MM.1S (cell line): Measurements from ENCODE around the gene DGCR8.

Experiments used
- DNase-seq: peaks from one replicate; pipeline ENCODE4 v3.0.0-alpha.2; 2015
- H2AFZ ChIP-seq: fragments of 300-600 bp; sonication (generic); 2 replicates; pipeline ENCODE4 v1.6.0; 2016; ENCODE audit warnings: antibody characterized with exemption, low read length
- H3F3A ChIP-seq: fragments of 300-600 bp; sonication (generic); 2 replicates; pipeline ENCODE4 v1.6.1; 2016; ENCODE audit warnings: mild to moderate bottlenecking, antibody characterized with exemption, low read length, moderate library complexity, mixed read lengths; ENCODE audit not compliant: insufficient read depth
- H3K27ac ChIP-seq: fragments of 300-600 bp; sonication (generic); 2 replicates; pipeline ENCODE4 v1.5.1; 2016; ENCODE audit warnings: mild to moderate bottlenecking, low read length
- H3K27me3 ChIP-seq: fragments of 300-600 bp; sonication (generic); replicated peaks from 2 replicates; pipeline ENCODE4 v1.6.0; 2016; ENCODE audit warnings: low read length; ENCODE audit not compliant: insufficient read depth
- H3K36me3 ChIP-seq: fragments of 300-600 bp; sonication (generic); replicated peaks from 2 replicates; pipeline ENCODE4 v1.6.1; 2016; ENCODE audit warnings: mild to moderate bottlenecking, low read length, mixed read lengths; ENCODE audit not compliant: insufficient read depth
- H3K4me1 ChIP-seq: fragments of 300-600 bp; sonication (generic); 2 replicates; pipeline ENCODE4 v1.6.1; 2016; ENCODE audit warnings: low read length, mixed read lengths
- H3K4me2 ChIP-seq: fragments of 300-600 bp; sonication (generic); 2 replicates; pipeline ENCODE4 v1.6.0; 2016; ENCODE audit warnings: low read depth, low read length
- H3K4me3 ChIP-seq: fragments of 300-600 bp; sonication (generic); 2 replicates; pipeline ENCODE4 v1.5.1; 2016; ENCODE audit warnings: low read length, mixed read lengths
- H3K79me2 ChIP-seq: fragments of 300-600 bp; sonication (generic); 2 replicates; pipeline ENCODE4 v1.6.1; 2016; ENCODE audit warnings: mixed run types, low read length, mixed read lengths
- H3K9ac ChIP-seq: fragments of 300-600 bp; sonication (generic); 2 replicates; pipeline ENCODE4 v1.6.1; 2016; ENCODE audit warnings: low read length, mixed read lengths
- H3K9me2 ChIP-seq: fragments of 300-600 bp; sonication (generic); replicated peaks from 2 replicates; pipeline ENCODE4 v1.6.1; 2016; ENCODE audit warnings: mild to moderate bottlenecking, low read length, mixed read lengths; ENCODE audit not compliant: insufficient read depth
- H3K9me3 ChIP-seq: fragments of 300-600 bp; sonication (generic); replicated peaks from 2 replicates; pipeline ENCODE4 v1.6.1; 2016; ENCODE audit warnings: mild to moderate bottlenecking, low read length, mixed read lengths; ENCODE audit not compliant: insufficient read depth
- H4K20me1 ChIP-seq: fragments of 300-600 bp; sonication (generic); 2 replicates; pipeline ENCODE4 v1.6.1; 2016; ENCODE audit warnings: mild to moderate bottlenecking, low read length, moderate library complexity, mixed read lengths; ENCODE audit not compliant: insufficient read depth
- EZH2 ChIP-seq: fragments of 300-600 bp; sonication (generic); optimal IDR thresholded peaks from 2 replicates; pipeline ENCODE3; 2017; ENCODE audit warnings: low read depth, mild to moderate bottlenecking, antibody characterized with exemption, low read length, mixed read lengths
- EZH2phosphoT487 ChIP-seq: fragments of 300-600 bp; sonication (generic); IDR thresholded peaks from 2 replicates; pipeline ENCODE4 v1.6.1; 2018; ENCODE audit warnings: antibody characterized with exemption, low read length
- TF ChIP-seq, protein P1 (sequence below): fragments of 300-600 bp; sonication (generic); IDR thresholded peaks from 2 replicates; pipeline ENCODE4 v1.5.1; 2016; ENCODE audit warnings: antibody characterized with exemption, low read length, mixed read lengths

DGCR8 gene

GRCh38 chr22:20133930-20134549 is 54.0 kb downstream of the DGCR8 start:
- Histone ChIP-seq H3K9me3 (no peaks in the 10 kb centered on the region), H3K4me2 (no peak overlapping the region), H3F3A (peaks cover 20% of the 10 kb centered on the region), H3K9ac (no peak overlapping the region), H3K4me1 (0 out of 2 replicates have a peak, but pooled peaks cover 3% of the 10 kb centered on the region), H3K4me3 (no peak overlapping the region), H3K27me3 (no peaks in the 10 kb centered on the region), H3K27ac (no peak overlapping the region), H3K36me3 (no peaks in the 10 kb centered on the region), H3K79me2 (peaks cover 15% of the 10 kb centered on the region), H4K20me1 (no peaks in the 10 kb centered on the region), H3K9me2 (no peaks in the 10 kb centered on the region), H2AFZ (no peak overlapping the region)
- TF ChIP-seq EZH2, result no peak
- no peak for DNase-seq

GRCh38 chr22:20135265-20135664 is 55.2 kb downstream of the DGCR8 start:
- H3K27me3 ChIP-seq, result no peaks in the 10 kb centered on the region
- no peak overlapping the region for H2AFZ ChIP-seq
- 0 out of 2 replicates have a peak, but pooled peaks cover 3% of the 10 kb centered on the region for H3K4me1 ChIP-seq
- H3K9me2 ChIP-seq, result no peaks in the 10 kb centered on the region
- no peak overlapping the region for H3K9ac ChIP-seq
- H3K4me2 ChIP-seq, result no peak overlapping the region
- no peak overlapping the region for H3K4me3 ChIP-seq
- H3F3A ChIP-seq, result peaks cover 8% of the 10 kb centered on the region; the same call in 1 of the 2 replicates
- H3K79me2 ChIP-seq, result peaks cover 15% of the 10 kb centered on the region
- no peak overlapping the region for H3K27ac ChIP-seq
- no peaks in the 10 kb centered on the region for H3K9me3 ChIP-seq
- H3K36me3 ChIP-seq, result no peaks in the 10 kb centered on the region
- no peaks in the 10 kb centered on the region for H4K20me1 ChIP-seq
- TF ChIP-seq, protein P1, sequence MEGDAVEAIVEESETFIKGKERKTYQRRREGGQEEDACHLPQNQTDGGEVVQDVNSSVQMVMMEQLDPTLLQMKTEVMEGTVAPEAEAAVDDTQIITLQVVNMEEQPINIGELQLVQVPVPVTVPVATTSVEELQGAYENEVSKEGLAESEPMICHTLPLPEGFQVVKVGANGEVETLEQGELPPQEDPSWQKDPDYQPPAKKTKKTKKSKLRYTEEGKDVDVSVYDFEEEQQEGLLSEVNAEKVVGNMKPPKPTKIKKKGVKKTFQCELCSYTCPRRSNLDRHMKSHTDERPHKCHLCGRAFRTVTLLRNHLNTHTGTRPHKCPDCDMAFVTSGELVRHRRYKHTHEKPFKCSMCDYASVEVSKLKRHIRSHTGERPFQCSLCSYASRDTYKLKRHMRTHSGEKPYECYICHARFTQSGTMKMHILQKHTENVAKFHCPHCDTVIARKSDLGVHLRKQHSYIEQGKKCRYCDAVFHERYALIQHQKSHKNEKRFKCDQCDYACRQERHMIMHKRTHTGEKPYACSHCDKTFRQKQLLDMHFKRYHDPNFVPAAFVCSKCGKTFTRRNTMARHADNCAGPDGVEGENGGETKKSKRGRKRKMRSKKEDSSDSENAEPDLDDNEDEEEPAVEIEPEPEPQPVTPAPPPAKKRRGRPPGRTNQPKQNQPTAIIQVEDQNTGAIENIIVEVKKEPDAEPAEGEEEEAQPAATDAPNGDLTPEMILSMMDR, result no peak
- TF ChIP-seq EZH2 (no peak), EZH2phosphoT487 (no peak)
- no peak for DNase-seq

DNA sequence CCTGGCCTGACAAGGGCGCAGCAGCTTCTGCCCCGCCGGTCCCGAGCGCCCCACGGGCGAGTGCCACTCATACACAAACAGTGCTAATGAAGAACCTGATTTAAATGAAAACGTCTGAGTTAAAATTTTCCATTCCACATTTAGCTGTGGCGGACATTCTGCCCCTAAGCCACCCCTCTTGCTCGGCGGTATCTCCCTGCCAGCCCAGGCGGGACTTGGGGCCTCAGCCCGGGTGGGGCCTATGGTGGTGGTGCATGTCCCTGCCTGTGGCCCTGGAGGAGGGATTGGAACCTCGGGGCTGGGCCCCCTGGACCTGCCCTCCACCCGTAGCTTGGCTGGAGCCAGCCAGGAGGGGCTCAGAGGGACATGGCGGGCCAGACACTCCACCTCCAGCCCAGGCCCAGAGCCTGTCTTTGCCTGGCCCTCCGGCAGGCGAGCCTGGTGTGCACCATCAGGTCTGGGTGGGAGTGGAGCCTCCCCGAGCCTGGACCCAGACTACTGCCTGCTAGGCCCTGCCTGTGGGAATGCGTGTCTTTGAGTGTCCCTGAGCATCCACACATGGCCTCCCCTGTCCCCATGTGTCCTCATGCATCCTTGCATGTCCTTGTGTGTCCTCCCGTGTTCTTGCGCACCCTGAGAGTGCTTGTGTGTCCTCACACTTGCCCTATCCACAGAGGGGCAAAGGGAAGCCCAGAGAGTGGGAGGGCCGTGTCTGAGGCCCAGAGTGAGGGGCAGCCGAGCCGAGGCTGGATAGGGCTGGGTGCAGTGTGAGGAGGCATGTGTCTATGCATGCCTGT is 56.0 kb downstream of the DGCR8 start:
- no peaks in the 10 kb centered on the region for H3K9me2 ChIP-seq
- no peak overlapping the region for H3K9ac ChIP-seq
- no peak overlapping the region for H3K4me3 ChIP-seq
- no peaks in the 10 kb centered on the region for H4K20me1 ChIP-seq
- TF ChIP-seq EZH2 (no peak), EZH2phosphoT487 (no peak)
- TF ChIP-seq, protein P1, result no peak
- no peaks in the 10 kb centered on the region for H3K4me1 ChIP-seq
- no peak for DNase-seq
- H3K36me3 ChIP-seq, result no peaks in the 10 kb centered on the region
- no peaks in the 10 kb centered on the region for H3K27me3 ChIP-seq
- no peak overlapping the region for H3K27ac ChIP-seq
- no peak overlapping the region for H2AFZ ChIP-seq
- H3F3A ChIP-seq, result peaks cover 3% of the 10 kb centered on the region; the same call in 1 of the 2 replicates
- H3K79me2 ChIP-seq, result peaks cover 15% of the 10 kb centered on the region
- H3K4me2 ChIP-seq, result no peak overlapping the region
- no peaks in the 10 kb centered on the region for H3K9me3 ChIP-seq

- Histone ChIP-seq H3F3A (no peaks in the 10 kb centered on the region), H2AFZ (no peak overlapping the region), H3K27ac (no peak overlapping the region), H3K79me2 (peaks cover 15% of the 10 kb centered on the region), H4K20me1 (no peaks in the 10 kb centered on the region), H3K9ac (no peak overlapping the region), H3K9me2 (no peaks in the 10 kb centered on the region), H3K4me3 (no peak overlapping the region), H3K4me2 (no peak overlapping the region), H3K4me1 (no peaks in the 10 kb centered on the region), H3K9me3 (no peaks in the 10 kb centered on the region), H3K27me3 (no peaks in the 10 kb centered on the region), H3K36me3 (no peaks in the 10 kb centered on the region)
- TF ChIP-seq EZH2phosphoT487 (no peak), EZH2 (no peak)
- no peak for DNase-seq
Observed at GRCh38 chr22:20136603-20136873, 56.5 kb downstream of the DGCR8 start.
